CD4-positive, alpha-beta T cell (primary cell): ENCODE results near the gene VPS51. TPM values are rescaled to one million over a fixed set of nuclear protein-coding genes. Genes with fewer than 3 reads are reported as not detected.

Experiments
- ATAC-seq: fragments of 200-7000 bp; cut with Tn5 transposase; one replicate; pipeline ENCODE4 v1.10.0; 2022; ENCODE audit warnings: mild to moderate bottlenecking; ENCODE audit not compliant: poor library complexity
- CTCF ChIA-PET: fragments of 350-600 bp; sonication (Branson Sonifier 250); formaldehyde crosslinking; loops from one replicate; lab custom pipeline; 2021; ENCODE audit warnings: antibody characterized with exemption, inconsistent platforms; lab: Charles Lee
- POLR2A ChIA-PET: fragments of 350-600 bp; sonication (Branson Sonifier 250); formaldehyde crosslinking; loops from one replicate; lab custom pipeline; 2021; ENCODE audit warnings: antibody characterized with exemption, inconsistent platforms; lab: Charles Lee
- DNase-seq, 14 experiments: peaks; one replicate each; pipeline ENCODE4 v3.0.0-alpha.2; 2013 to 2020; ENCODE audit warnings: mixed read lengths in 2 of 14
- H3K27ac ChIP-seq, 2 donors: one replicate each; pipeline versions ENCODE4 v1.5.1 to v1.7.0; 2013; ENCODE audit warnings: low read length in 2 of 2, low read depth in 1 of 2, mild to moderate bottlenecking in 1 of 2
- H3K27me3 ChIP-seq, 2 experiments: 1 replicate in 1 of 2; 2 replicates in 1 of 2; pipeline versions ENCODE4 v1.6.1 to v1.7.0; 2013; ENCODE audit warnings: low read length in 2 of 2, control low read depth in 1 of 2, mild to moderate bottlenecking in 1 of 2, moderate library complexity in 1 of 2; ENCODE audit not compliant: insufficient read depth in 2 of 2, control insufficient read depth in 1 of 2
- H3K36me3 ChIP-seq: one replicate; pipeline ENCODE4 v1.6.1; 2013; ENCODE audit warnings: low read length, control low read depth; ENCODE audit not compliant: insufficient read depth
- H3K4me1 ChIP-seq: one replicate; pipeline ENCODE4 v1.6.1; 2013; ENCODE audit warnings: low read length, control low read depth; ENCODE audit not compliant: insufficient read depth
- H3K4me3 ChIP-seq: one replicate; pipeline ENCODE4 v1.5.1; 2013; ENCODE audit warnings: mild to moderate bottlenecking, low read length, moderate library complexity
- H3K9me3 ChIP-seq, 2 experiments: 1 replicate in 1 of 2; 2 replicates in 1 of 2; pipeline versions ENCODE4 v1.6.1 to v1.7.0; 2013; ENCODE audit warnings: low read length in 2 of 2, mild to moderate bottlenecking in 2 of 2, control low read depth in 1 of 2, moderate library complexity in 1 of 2; ENCODE audit not compliant: control insufficient read depth in 1 of 2, insufficient read depth in 1 of 2
- H3K27ac Mint-ChIP-seq: one replicate; pipeline ENCODE4 v1.8.0; 2020; ENCODE audit warnings: mixed read lengths
- H3K27me3 Mint-ChIP-seq: one replicate; pipeline ENCODE4 v1.8.0; 2021; ENCODE audit warnings: mixed read lengths
- H3K36me3 Mint-ChIP-seq: one replicate; pipeline ENCODE4 v1.8.0; 2021; ENCODE audit warnings: low read depth, mixed read lengths
- H3K4me1 Mint-ChIP-seq: one replicate; pipeline ENCODE4 v1.8.0; 2021; ENCODE audit warnings: low read depth, mixed read lengths
- H3K4me3 Mint-ChIP-seq: one replicate; pipeline ENCODE4 v1.8.0; 2020; ENCODE audit warnings: mild to moderate bottlenecking, mixed read lengths
- H3K9me3 Mint-ChIP-seq: one replicate; pipeline ENCODE4 v1.8.0; 2020; ENCODE audit warnings: mixed read lengths
- CTCF ChIP-seq: fragments of 200-600 bp; IDR thresholded peaks from one replicate; pipeline ENCODE4 v1.8.0; 2022; ENCODE audit warnings: antibody characterized with exemption, mild to moderate bottlenecking
- intact Hi-C, 2 experiments: fragments of 100-400 bp; cut with DNase I in 1 of 2; cut with micrococcal nuclease in 1 of 2; formaldehyde crosslinking; loops; one replicate each; pipeline versions ENCODE4 v1.15.1 to v1.9.0; 2023 to 2025; cut with DNase I, micrococcal nuclease
- total RNA-seq, 174 experiments: library from RNA in 2 of 174; stranded (reverse) in 2 of 174; gene quantifications; one replicate each; pipeline ENCODE4 v1.2.3 and lab custom pipeline; 2021 to 2026

Gene VPS51
- total RNA-seq, 2 experiments from 2014 or later: 243 to 246 TPM

- no peaks in the 10 kb centered on the region for H3K4me1 Mint-ChIP-seq
- ChIA-PET POLR2A (no interaction called here), CTCF (no interaction called here)
- H3K36me3 Mint-ChIP-seq: no peaks in the 10 kb centered on the region
- Histone ChIP-seq H3K9me3 (no peaks in the 10 kb centered on the region), H3K4me1 (no peaks in the 10 kb centered on the region), H3K4me3 (no peak overlapping the region), H3K27ac (no peak overlapping the region), H3K36me3 (no peaks in the 10 kb centered on the region), H3K27me3 (no peaks in the 10 kb centered on the region)
- DNase-seq: no peak
- no peak overlapping the region for H3K27ac Mint-ChIP-seq
- intact Hi-C loops: no loop called here
- no peaks in the 10 kb centered on the region for H3K27me3 Mint-ChIP-seq
- no peak for ATAC-seq
- H3K4me3 Mint-ChIP-seq: no peak overlapping the region
- H3K9me3 Mint-ChIP-seq: no peaks in the 10 kb centered on the region
- no peak for TF ChIP-seq CTCF
Measured at GRCh38 chr11:65066315-65066714, 29.7 kb upstream of the VPS51 start.

- ATAC-seq: no peak
- no peaks in the 10 kb centered on the region for H3K36me3 Mint-ChIP-seq
- DNase-seq: no peak
- no peak overlapping the region for H3K4me3 Mint-ChIP-seq
- no peak overlapping the region for H3K27ac ChIP-seq
- POLR2A ChIA-PET: no interaction called here
- no peaks in the 10 kb centered on the region for H3K4me1 Mint-ChIP-seq
- CTCF ChIA-PET: no interaction called here
- intact Hi-C loops: no loop called here
- H3K27me3 ChIP-seq: no peaks in the 10 kb centered on the region
- no peak overlapping the region for H3K27ac Mint-ChIP-seq
- no peaks in the 10 kb centered on the region for H3K9me3 Mint-ChIP-seq
- H3K4me1 ChIP-seq: no peaks in the 10 kb centered on the region
- TF ChIP-seq CTCF: no peak
- no peak overlapping the region for H3K4me3 ChIP-seq
- H3K9me3 ChIP-seq: no peaks in the 10 kb centered on the region
- H3K27me3 Mint-ChIP-seq: no peaks in the 10 kb centered on the region
- no peaks in the 10 kb centered on the region for H3K36me3 ChIP-seq
Measured at GRCh38 chr11:65066805-65067291, 29.2 kb upstream of the VPS51 start.

GRCh38 chr11:65067446-65067845, 28.6 kb upstream of the VPS51 start:
- Histone ChIP-seq H3K9me3 (no peaks in the 10 kb centered on the region), H3K36me3 (no peaks in the 10 kb centered on the region), H3K27me3 (no peaks in the 10 kb centered on the region), H3K4me3 (no peak overlapping the region), H3K4me1 (no peaks in the 10 kb centered on the region), H3K27ac (no peak overlapping the region)
- POLR2A ChIA-PET: no interaction called here
- H3K36me3 Mint-ChIP-seq: no peaks in the 10 kb centered on the region
- no peaks in the 10 kb centered on the region for H3K27me3 Mint-ChIP-seq
- TF ChIP-seq CTCF: no peak
- intact Hi-C loops: no loop called here
- CTCF ChIA-PET: no interaction called here
- no peak overlapping the region for H3K27ac Mint-ChIP-seq
- no peaks in the 10 kb centered on the region for H3K4me1 Mint-ChIP-seq
- H3K9me3 Mint-ChIP-seq: no peaks in the 10 kb centered on the region
- H3K4me3 Mint-ChIP-seq: no peak overlapping the region
- DNase-seq: no peak
- ATAC-seq: no peak
